ENCODE data around the gene CCDC157.
A peak's percentile ranks its signal among the peaks of the same experiment; 100 is the strongest.

The CCDC157 gene

GRCh38 chr22:30357650-30358215 lies 926 bp downstream of the CCDC157 start:
- DNase-seq, result no peak

DNA sequence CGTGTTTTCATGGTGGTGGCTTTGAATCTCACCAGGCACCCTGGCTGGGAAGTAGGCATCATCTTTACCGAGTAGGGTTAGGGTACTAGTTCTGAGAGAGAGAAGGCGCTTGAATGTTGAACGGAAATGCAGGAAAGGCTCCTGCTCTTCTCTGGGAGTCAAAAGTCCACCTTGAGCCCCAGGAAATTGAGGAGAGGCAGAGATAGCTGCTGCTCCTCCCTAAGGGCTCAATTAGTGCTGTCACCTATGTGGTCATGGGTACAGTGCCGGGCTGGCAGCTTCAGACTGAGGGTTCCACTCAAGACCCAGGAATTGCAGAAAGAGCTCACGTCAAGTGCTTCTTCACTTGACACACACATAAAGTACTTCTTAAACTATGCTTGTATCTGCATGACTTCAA lies 1.7 kb downstream of the CCDC157 start:
- DNase-seq, result no peak

- no peak for DNase-seq
These were observed 5.3 kb downstream of the CCDC157 start for GRCh38 chr22:30361916-30362650.

DNA sequence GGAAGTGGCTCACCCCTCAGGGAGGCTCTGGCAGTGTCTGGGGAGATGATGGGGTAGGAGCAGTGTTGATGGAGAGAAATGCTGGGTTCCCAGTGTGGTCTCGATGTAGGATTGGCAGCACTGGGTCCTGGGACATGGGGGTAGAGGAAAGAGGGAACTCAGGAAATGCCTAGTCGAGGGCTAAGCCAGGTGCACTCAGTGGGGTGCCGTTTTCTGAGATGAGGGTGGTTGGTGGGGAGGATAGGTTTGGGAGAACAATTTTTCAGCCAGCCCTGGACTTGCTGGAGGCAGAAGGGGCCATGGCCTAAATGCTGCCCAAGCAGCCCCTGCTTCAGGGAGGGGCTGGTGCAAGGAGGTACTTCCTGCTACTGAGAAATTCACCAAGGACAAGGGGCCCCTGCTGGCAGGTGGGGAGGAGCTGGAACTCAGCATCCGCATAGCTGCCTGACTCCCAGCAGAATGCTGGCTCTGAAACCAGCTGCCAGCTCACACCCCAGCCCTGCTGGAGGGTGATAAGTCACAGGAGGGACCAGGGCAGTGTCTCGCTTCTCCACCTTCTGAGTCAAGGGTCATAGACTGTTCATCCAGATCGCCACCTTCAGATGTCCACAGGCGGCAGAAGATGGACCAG lies 6.0 kb downstream of the CCDC157 start:
- DNase-seq, result no peak

DNA sequence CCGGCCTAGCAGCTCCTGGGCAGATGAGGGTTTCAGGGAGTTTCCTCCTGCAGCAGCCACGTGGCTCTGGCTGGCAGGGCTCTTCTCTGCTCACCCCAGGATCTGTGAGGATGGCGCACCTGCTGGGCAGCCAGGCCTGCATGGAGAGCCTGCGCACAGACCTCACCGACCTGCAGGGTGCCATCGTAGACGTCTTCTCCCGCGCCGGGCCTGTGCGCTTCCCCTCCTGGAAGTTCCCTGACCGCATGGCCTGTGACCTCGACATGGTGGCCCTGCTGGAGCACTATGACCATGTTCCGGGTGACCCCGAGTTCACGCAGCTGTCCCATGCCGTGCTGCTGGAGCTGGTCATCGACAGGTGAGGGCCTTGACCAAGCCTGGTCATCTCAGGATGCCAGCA lies 9.1 kb downstream of the CCDC157 start:
- DNase-seq, result no peak

GRCh38 chr22:30368420-30368819 lies 11.6 kb downstream of the CCDC157 start:
- DNase-seq, result no peak

DNA sequence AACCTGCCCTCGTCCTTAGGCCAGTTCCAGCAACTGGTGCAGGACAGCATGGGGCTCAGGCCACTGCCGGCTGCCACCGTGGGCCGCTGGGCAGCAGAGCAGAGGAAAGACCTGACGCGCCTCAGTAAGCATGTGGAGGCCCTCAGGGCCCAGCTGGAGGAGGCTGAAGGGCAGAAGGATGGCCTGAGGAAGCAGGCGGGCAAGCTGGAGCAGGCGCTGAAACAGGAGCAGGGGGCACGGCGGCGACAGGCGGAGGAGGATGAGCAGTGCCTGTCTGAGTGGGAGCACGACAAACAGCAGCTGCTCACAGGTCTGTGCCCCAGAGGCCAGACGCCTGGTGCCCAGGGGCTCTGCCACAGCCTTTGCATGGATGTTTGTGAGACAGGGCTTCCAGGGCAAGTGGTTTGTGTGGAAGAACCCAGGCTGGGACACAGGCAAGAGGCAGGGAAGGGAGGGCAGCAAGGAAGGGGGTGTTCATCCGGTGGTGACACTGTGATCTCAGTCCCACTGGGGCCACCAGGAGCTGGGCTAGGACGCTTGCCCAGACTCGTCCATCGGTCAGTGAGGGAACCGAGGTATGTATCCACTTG lies 13.9 kb downstream of the CCDC157 start:
- no peak for DNase-seq

GRCh38 chr22:30371321-30371720 lies 14.5 kb downstream of the CCDC157 start:
- no peak for DNase-seq

- DNase-seq, result no peak
These were observed 15.2 kb downstream of the CCDC157 start for GRCh38 chr22:30371981-30372380.

DNA sequence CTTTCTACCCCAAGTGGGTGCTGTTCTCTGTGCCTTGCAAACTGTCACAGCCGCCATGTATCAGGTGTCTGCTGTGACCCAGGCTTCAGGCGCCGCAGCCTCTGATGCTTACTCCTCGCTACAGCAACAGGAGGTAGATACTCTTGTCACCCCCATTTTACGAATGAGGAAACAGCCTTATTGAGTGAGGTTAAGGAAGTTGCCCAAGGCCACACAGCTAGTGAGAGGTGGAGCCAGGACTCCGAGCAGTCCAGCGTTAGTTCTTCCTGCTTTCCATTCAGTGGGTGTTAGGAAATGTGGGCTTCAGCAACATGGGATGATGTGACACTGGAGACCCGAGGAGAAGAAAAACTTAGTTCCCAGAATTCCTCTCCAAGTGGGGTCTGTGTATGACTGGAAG lies 16.1 kb downstream of the CCDC157 start:
- no peak for DNase-seq

DNA sequence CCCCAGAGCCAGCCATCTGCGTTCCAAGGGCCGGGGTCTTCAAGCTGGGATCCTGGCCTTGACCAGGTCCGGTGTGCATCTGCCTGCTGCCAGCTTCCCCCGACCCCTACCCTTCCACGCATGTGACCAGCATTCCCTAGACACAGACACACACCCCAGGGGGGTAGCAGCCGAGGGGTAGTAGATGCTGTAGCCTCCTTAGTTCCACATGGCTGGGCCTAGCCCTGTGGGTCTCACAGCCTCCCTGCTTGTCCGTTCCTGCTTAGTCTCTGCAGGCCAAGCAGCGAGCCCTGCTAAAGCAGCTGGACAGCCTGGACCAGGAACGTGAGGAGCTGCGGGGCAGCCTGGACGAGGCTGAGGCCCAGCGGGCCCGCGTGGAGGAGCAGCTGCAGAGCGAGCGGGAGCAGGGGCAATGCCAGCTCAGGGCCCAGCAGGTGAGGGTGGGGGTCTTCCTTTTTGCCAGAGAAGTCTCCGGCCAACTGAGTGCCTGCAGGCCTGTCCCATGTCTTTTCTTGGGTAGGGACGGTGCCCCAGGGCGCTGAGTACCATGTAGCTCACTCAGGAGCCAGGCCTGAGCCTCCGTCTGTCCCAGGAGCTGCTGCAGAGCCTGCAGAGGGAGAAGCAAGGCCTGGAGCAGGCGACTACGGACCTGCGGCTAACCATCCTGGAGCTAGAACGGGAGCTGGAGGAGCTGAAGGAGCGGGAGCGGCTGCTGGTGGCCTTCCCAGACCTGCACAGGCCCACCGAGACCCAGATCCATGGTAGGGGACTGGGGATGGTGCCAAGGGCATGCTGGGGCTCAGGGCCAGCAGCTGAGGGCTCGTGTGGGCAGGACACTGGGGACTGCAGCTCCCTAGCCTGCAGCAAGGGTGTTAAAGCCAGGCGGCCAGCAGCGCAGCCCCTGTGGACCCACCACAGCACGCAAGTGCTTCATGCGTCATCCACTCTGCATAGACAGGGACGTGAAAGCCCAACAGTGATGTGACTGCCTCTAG lies 16.8 kb downstream of the CCDC157 start:
- DNase-seq, result no peak

DNA sequence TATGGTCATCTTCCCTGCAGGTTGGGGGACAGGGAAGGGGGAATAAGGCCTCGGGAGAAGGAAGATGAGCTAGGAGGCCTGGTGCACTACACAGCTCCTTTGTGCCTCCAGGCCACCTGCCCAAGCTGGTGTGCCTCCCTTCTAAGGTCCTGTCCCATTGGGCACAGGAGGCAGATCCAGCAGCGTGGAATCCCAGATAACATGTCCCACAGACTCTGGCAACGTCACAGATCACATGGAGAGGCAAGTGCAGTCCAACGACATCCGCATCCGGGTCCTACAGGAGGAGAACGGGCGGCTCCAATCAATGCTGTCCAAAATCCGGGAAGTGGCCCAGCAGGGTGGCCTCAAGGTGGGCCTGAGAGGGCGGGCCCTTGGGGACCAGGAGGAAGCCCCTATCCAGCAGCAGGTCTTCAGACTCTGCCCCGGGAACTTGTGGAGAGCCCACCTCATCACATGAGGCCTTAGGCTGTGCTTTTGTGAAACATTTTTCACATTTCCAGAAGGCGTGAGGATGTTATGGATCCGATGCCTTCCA lies 18.6 kb downstream of the CCDC157 start:
- no peak for DNase-seq

- DNase-seq, result no peak
These were observed 23.2 kb downstream of the CCDC157 start for GRCh38 chr22:30380011-30380410.

GRCh38 chr22:30381264-30381663 lies 24.5 kb downstream of the CCDC157 start:
- no peak for DNase-seq

DNA sequence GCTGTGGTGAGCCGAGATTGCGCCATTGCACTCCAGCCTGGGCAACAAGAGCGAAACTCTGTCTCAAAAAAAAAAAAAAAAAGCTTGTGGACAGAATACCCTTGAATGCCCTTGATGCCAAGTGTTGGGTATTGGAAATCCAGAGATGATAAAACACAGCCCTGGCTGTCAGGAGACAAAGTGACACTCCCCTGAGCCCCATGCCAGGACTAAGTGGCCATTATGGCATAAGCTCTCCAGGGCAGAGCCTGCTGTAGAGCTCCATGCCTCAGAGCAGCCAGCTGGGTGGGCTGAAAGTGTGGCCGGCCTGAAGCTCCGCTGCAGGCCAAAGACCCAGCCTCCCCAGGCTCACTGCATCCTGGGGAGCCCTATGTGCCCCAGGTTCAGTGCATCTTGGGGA lies 25.5 kb downstream of the CCDC157 start:
- no peak for DNase-seq

DNA sequence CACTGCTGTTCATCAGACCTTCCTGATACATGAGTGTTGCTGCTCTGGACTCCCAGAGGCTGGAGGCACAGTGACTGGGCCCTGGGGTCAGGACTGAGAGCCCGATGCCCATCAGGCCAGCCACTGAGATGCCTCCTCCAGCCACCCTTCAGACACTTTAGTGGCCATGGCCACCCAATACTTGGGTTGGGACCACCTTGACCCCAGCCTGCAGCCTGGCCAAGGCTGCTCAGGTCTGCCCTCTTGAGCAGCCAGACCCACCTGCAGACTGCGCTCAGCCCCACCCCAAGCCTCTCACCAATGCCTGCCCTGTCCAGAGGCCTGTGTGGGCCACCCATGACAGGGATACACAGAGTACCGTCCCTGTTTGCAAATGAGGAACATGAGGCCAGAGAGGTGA lies 26.3 kb downstream of the CCDC157 start:
- DNase-seq, result no peak

GRCh38 chr22:30385942-30386341 lies 29.1 kb downstream of the CCDC157 start:
- no peak for DNase-seq

GRCh38 chr22:30386608-30386959 lies 29.8 kb downstream of the CCDC157 start:
- no peak for DNase-seq

DNA sequence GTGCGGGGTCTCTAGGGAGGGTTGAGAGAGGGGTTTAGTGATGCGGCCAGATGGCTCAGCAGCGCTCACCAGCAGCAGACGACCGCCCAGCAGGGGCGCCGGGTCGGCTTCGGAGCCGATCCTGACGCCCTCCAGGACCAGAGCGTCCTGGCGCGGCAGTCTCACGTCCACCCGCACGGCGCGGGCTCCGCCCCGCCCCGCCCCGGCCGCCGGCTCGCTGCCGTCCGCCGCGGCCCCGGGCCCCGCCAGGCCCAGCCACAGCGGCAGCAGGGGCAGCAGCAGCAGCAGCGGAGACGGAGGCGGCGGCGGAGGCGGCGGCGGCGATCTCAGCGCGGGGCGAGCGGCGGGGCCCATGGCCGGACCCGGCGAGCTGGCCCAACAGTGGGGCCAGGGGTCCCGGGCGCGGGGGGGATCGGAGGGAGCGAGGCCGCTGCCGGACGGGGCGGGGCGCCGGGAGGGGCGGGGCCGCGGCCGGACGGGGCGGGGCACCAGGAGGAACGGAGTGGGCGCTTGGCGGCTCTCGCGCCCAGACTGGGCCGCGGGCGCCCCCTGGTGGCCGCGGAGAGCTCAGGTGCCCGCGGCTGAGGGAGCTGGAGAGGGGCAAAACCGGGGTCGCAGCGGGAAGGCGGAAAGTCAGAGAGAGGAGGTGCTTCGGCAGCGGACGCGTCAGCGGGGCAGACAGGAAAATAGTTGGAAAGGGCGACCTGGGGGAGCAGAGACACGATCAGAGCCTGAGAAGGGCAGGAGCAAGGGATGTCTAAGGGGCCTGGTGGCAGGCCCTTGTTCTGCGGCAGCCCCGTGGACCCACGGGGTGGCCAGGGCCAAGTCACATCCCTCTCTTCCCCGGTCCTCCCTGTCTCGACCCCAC lies 30.4 kb downstream of the CCDC157 start, which contains the start of gene RNF215:
Gene RNF215 (minus strand): TSS at position 452 of the 868 bp plus-strand sequence. CDS start 98 bp downstream, at position 354.
- peak; percentile 61 for DNase-seq

- DNase-seq, result peak; percentile 69
These were observed 34.3 kb downstream of the CCDC157 start for GRCh38 chr22:30390974-30391691.

Measured in activated T-cell treated with anti-CD3 and anti-CD28 coated beads for 4 hours (primary cell).